ENCODE data around the gene SPSB2.
A peak's percentile ranks its signal among the peaks of the same experiment; 100 is the strongest.

The SPSB2 gene

GRCh38 chr12:6915789-6916285 is 42.7 kb upstream of the SPSB2 start:
- peaks cover 18% of the 10 kb centered on the region for H3K4me1 ChIP-seq (ENCODE audit: control insufficient read depth, low read length)
- no peaks in the 10 kb centered on the region for H3K79me2 ChIP-seq (ENCODE audit: control insufficient read depth, low read length)
- H4K20me1 ChIP-seq (ENCODE audit: control insufficient read depth, insufficient read depth, low read depth, low read length) = no peaks in the 10 kb centered on the region
- H3K27me3 ChIP-seq (ENCODE audit: control insufficient read depth, low read length) = peaks cover 66% of the 10 kb centered on the region
- no peak overlapping the region for H3K4me2 ChIP-seq (ENCODE audit: low read length)
- no peaks in the 10 kb centered on the region for H3F3A ChIP-seq (ENCODE audit: control insufficient read depth, insufficient read depth)
- TF ChIP-seq CTCF (IDR thresholded peaks at IDR 0.05; ENCODE audit: low read depth, low read length, poor library complexity, severe bottlenecking) = no peak
- no peak overlapping the region for H3K27ac ChIP-seq (ENCODE audit: low read depth, low read length)
- H3K9me3 ChIP-seq (ENCODE audit: control insufficient read depth, insufficient read depth, low read length) = no peaks in the 10 kb centered on the region
- no peaks in the 10 kb centered on the region for H3K9me2 ChIP-seq (replicated peaks; ENCODE audit: control insufficient read depth, low read length)
- no peak overlapping the region for H3K4me3 ChIP-seq (ENCODE audit: low read length)
- H3K36me3 ChIP-seq (ENCODE audit: control insufficient read depth, low read length) = no peaks in the 10 kb centered on the region

GRCh38 chr12:6914947-6915788 is 42.1 kb upstream of the SPSB2 start:
- H3K27me3 ChIP-seq (ENCODE audit: control insufficient read depth, low read length) = peaks cover 66% of the 10 kb centered on the region
- peak overlapping the region; percentile 72 for H3K4me2 ChIP-seq (ENCODE audit: low read length)
- no peaks in the 10 kb centered on the region for H3K9me3 ChIP-seq (ENCODE audit: control insufficient read depth, insufficient read depth, low read length)
- no peaks in the 10 kb centered on the region for H4K20me1 ChIP-seq (ENCODE audit: control insufficient read depth, insufficient read depth, low read depth, low read length)
- no peak overlapping the region for H3K27ac ChIP-seq (ENCODE audit: low read depth, low read length)
- H3K36me3 ChIP-seq (ENCODE audit: control insufficient read depth, low read length) = no peaks in the 10 kb centered on the region
- peaks cover 18% of the 10 kb centered on the region for H3K4me1 ChIP-seq (ENCODE audit: control insufficient read depth, low read length)
- no peaks in the 10 kb centered on the region for H3F3A ChIP-seq (ENCODE audit: control insufficient read depth, insufficient read depth)
- H3K9me2 ChIP-seq (replicated peaks; ENCODE audit: control insufficient read depth, low read length) = no peaks in the 10 kb centered on the region
- TF ChIP-seq CTCF (IDR thresholded peaks at IDR 0.05; ENCODE audit: low read depth, low read length, poor library complexity, severe bottlenecking) (no peak), EZH2phosphoT487 (IDR thresholded peaks at IDR 0.05; ENCODE audit: borderline replicate concordance, low read length) (peak; percentile 94)
- H3K4me3 ChIP-seq (ENCODE audit: low read length) = peak overlapping the region; percentile 65
- H3K79me2 ChIP-seq (ENCODE audit: control insufficient read depth, low read length) = no peaks in the 10 kb centered on the region

GRCh38 chr12:6914246-6914946 is 41.3 kb upstream of the SPSB2 start, which contains the start of gene ENO2:
ENO2 (plus strand) TSS chr12:6914580; CDS start chr12:6915833, 1,253 bp downstream.
- H3K4me3 ChIP-seq (ENCODE audit: low read length) = peak within 1 kb of the TSS; percentile 65
- H4K20me1 ChIP-seq (ENCODE audit: control insufficient read depth, insufficient read depth, low read depth, low read length) = no peaks in the 10 kb centered on the region
- no peak within 1 kb of the TSS for H3K27ac ChIP-seq (ENCODE audit: low read depth, low read length)
- no peaks in the 10 kb centered on the region for H3K79me2 ChIP-seq (ENCODE audit: control insufficient read depth, low read length)
- no peak for TF ChIP-seq CTCF (IDR thresholded peaks at IDR 0.05; ENCODE audit: low read depth, low read length, poor library complexity, severe bottlenecking)
- TF ChIP-seq EZH2phosphoT487 (IDR thresholded peaks at IDR 0.05; ENCODE audit: borderline replicate concordance, low read length) = peak; percentile 53; the same call in 1 of the 2 replicates
- no peaks in the 10 kb centered on the region for H3K9me3 ChIP-seq (ENCODE audit: control insufficient read depth, insufficient read depth, low read length)
- peaks cover 60% of the 10 kb centered on the region for H3K27me3 ChIP-seq (ENCODE audit: control insufficient read depth, low read length)
- no peaks in the 10 kb centered on the region for H3K36me3 ChIP-seq (ENCODE audit: control insufficient read depth, low read length)
- no peaks in the 10 kb centered on the region for H3K9me2 ChIP-seq (replicated peaks; ENCODE audit: control insufficient read depth, low read length)
- H3K4me1 ChIP-seq (ENCODE audit: control insufficient read depth, low read length) = peaks cover 18% of the 10 kb centered on the region
- H3K4me2 ChIP-seq (ENCODE audit: low read length) = peak within 1 kb of the TSS; percentile 72
- no peaks in the 10 kb centered on the region for H3F3A ChIP-seq (ENCODE audit: control insufficient read depth, insufficient read depth)
